Measurements from ENCODE around the gene IKZF1. TPM values are rescaled to one million over a fixed set of nuclear protein-coding genes. Genes with fewer than 3 reads are reported as not detected.

The IKZF1 gene
- total and polyA plus RNA-seq, 8 donors, result 0.70 to 8.1 (median 1.4) TPM

DNA sequence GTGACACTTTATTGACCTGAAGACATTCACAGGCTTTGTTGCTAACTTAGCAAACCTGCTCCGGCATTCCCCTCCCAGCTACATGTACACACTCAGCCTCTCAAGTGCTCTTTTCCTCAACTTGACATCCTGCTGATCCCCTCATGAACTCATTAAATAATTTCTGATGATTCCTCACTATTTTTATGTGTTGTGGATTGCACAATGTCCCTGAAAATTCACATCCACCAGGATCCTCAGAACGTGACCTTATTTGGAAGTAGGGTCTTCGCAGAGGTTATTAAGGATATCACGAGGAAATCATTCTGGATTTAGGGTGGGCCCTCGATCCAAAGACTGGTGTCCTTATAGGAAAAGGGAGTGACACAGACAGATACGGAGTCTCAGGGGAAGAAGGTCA lies 118.3 kb downstream of the IKZF1 start:
- no peaks in the 10 kb centered on the region for H3K27me3 ChIP-seq
- intact Hi-C loops (cut with DNase I), result no loop called here
- no peak overlapping the region for H3K27ac ChIP-seq
- 72 to 75% methylated on average over 6 of the region's 6 CpGs for WGBS, 2 donors
- H3K4me3 ChIP-seq, result no peak overlapping the region
- no peaks in the 10 kb centered on the region for H3K4me1 ChIP-seq
- TF ChIP-seq, protein P1, sequence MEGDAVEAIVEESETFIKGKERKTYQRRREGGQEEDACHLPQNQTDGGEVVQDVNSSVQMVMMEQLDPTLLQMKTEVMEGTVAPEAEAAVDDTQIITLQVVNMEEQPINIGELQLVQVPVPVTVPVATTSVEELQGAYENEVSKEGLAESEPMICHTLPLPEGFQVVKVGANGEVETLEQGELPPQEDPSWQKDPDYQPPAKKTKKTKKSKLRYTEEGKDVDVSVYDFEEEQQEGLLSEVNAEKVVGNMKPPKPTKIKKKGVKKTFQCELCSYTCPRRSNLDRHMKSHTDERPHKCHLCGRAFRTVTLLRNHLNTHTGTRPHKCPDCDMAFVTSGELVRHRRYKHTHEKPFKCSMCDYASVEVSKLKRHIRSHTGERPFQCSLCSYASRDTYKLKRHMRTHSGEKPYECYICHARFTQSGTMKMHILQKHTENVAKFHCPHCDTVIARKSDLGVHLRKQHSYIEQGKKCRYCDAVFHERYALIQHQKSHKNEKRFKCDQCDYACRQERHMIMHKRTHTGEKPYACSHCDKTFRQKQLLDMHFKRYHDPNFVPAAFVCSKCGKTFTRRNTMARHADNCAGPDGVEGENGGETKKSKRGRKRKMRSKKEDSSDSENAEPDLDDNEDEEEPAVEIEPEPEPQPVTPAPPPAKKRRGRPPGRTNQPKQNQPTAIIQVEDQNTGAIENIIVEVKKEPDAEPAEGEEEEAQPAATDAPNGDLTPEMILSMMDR (IDR thresholded peaks at IDR 0.05), result no peak
- no peaks in the 10 kb centered on the region for H3K36me3 ChIP-seq
- no peak for ATAC-seq
- no peaks in the 10 kb centered on the region for H3K9me3 ChIP-seq
- DNase-seq, result no peak
- FAIRE-seq, result no peak

GRCh38 chr7:50423860-50424259 lies 119.3 kb downstream of the IKZF1 start:
- DNase-seq (no peak), ATAC-seq (no peak), FAIRE-seq (no peak)
- intact Hi-C loops (cut with DNase I), result no loop called here
- no peaks in the 10 kb centered on the region for H3K9me3 ChIP-seq
- TF ChIP-seq, protein P1 (IDR thresholded peaks at IDR 0.05), result no peak
- WGBS, 2 donors, result 53 to 61% methylated on average over 4 of the region's 4 CpGs
- no peak overlapping the region for H3K4me3 ChIP-seq
- H3K27me3 ChIP-seq, result no peaks in the 10 kb centered on the region
- no peaks in the 10 kb centered on the region for H3K36me3 ChIP-seq
- no peaks in the 10 kb centered on the region for H3K4me1 ChIP-seq
- H3K27ac ChIP-seq, result no peak overlapping the region

DNA sequence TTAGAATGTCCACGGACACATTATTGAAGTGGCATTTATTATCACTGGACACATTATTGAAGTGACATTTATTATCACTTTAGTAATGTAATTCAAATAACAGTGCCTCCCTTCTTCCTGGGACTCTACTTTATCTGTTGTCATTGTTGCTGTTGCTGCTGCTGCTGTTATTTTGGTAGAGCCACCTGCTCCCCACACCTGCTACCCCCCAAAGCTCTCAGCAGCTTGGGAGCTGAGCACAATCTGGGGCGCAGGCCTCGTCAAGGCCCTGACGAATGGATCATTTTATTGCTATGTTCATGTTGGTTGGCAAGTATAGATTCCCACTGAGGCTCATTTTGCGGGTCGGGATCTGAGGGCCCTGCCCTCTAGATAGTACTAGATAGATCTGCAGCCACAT lies 120.8 kb downstream of the IKZF1 start:
- no peak overlapping the region for H3K27ac ChIP-seq
- H3K9me3 ChIP-seq, result no peaks in the 10 kb centered on the region
- FAIRE-seq, result no peak
- no peaks in the 10 kb centered on the region for H3K27me3 ChIP-seq
- 81 to 86% methylated on average over 6 of the region's 6 CpGs for WGBS, 2 donors
- H3K4me3 ChIP-seq, result no peak overlapping the region
- TF ChIP-seq, protein P1 (IDR thresholded peaks at IDR 0.05), result no peak
- no peaks in the 10 kb centered on the region for H3K36me3 ChIP-seq
- ATAC-seq, result no peak
- intact Hi-C loops (cut with DNase I), result no loop called here
- DNase-seq, result no peak
- H3K4me1 ChIP-seq, result no peaks in the 10 kb centered on the region

DNA sequence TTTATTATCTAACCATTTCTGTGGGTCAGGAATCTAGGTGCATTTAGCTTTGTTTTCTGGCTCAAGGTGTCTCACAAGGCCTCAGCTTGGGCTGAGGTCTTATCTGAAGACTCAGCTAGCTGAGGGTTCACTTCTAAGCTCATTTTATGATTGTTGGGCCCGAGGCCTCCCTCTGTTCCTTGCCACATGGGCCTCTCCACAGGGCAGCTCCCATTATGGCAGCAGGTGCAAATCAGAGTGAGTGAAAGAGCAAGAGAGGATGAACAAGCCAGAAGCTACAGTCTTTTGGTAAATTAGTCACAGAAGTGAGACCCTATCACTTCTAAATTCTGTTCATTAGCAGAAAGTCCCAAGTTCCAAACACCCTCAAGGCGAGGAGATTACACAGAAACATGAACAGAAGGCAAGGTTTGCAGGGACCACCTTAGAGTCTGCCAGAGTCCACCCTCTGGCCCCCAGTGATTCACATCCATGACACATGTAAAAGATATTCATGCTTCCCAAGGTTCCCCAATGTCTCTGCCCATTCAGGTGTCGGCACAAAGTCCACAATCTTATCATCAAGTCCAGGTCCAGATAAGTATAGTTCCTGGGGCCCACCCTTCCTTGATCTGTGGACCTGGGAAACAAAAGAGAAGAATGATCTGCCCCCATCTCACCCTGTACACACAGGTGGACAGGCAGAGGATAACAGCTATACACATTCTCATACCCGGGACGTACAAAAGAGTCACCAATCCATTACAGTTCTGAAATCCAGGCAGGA lies 121.9 kb downstream of the IKZF1 start:
- WGBS, 2 donors, result 54 to 65% methylated on average over 5 of the region's 5 CpGs

DNA sequence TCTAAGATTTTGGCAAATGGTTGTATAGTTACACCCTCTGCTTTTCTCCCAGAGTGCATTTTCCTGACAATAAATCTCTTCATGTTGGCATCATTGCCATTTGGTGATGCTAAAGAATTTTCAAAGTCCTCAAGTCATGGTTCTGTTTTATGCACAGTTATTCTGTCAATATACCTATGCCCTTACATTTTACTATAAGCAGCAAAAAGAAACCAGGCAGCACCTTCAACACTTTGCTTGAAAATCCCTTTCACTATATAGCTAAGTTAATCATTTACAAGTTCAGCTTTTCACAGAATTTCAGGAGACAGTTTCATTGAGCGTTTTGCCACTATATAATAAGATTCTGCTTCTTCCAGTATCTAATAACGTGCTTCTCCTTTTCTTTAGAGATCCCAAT lies 123.0 kb downstream of the IKZF1 start:
- 75 to 85% methylated on average over 2 of the region's 2 CpGs for WGBS, 2 donors
- Histone ChIP-seq H3K4me1 (no peaks in the 10 kb centered on the region), H3K27me3 (no peaks in the 10 kb centered on the region), H3K4me3 (no peak overlapping the region), H3K27ac (no peak overlapping the region), H3K9me3 (no peaks in the 10 kb centered on the region), H3K36me3 (no peaks in the 10 kb centered on the region)
- TF ChIP-seq, protein P1 (IDR thresholded peaks at IDR 0.05), result no peak
- DNase-seq (no peak), ATAC-seq (no peak), FAIRE-seq (no peak)
- intact Hi-C loops (cut with DNase I), result no loop called here

More for the DNA sequence above, 121.9 kb downstream of the IKZF1 start:
- Histone ChIP-seq H3K36me3 (no peaks in the 10 kb centered on the region), H3K4me3 (no peak overlapping the region), H3K27me3 (no peaks in the 10 kb centered on the region), H3K27ac (no peak overlapping the region), H3K4me1 (no peaks in the 10 kb centered on the region), H3K9me3 (no peaks in the 10 kb centered on the region)
- ATAC-seq, result no peak
- intact Hi-C loops (cut with DNase I), result no loop called here
- DNase-seq, result no peak
- TF ChIP-seq, protein P1 (IDR thresholded peaks at IDR 0.05), result no peak
- FAIRE-seq, result no peak
